ENCODE results near the gene SIAH1.

SIAH1 gene

DNA sequence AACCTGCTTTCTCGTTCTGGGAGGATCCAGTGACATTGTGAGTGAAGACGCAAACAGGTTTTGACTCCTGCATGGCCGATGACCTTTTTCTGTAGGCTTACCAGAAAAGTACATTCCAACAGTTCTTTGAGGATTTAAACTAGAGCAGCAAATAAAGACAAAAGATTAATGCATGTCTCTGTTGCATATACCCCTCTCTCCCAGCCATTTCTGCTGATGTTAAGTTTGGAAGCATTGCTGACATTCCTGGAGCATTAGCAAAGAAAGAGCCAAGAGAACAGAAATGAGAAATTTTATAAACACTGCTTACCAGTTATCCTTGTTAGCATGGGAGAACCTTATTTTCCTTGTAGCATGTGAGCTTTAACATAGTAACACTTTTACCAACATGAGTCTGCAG lies 49.3 kb downstream of the SIAH1 start:
- Histone ChIP-seq H2AFZ (ENCODE audit: low read depth, low read length, severe bottlenecking) (no peak overlapping the region), H3K36me3 (ENCODE audit: low read length) (peaks cover 3% of the 10 kb centered on the region; the same call in 1 of the 2 replicates), H3K9me2 (replicated peaks; ENCODE audit: insufficient read depth, low read length) (no peaks in the 10 kb centered on the region), H3K4me2 (ENCODE audit: low read depth, low read length, poor library complexity, severe bottlenecking) (no peak overlapping the region), H3K9me3 (ENCODE audit: insufficient read depth, low read length) (no peaks in the 10 kb centered on the region), H3K4me3 (ENCODE audit: insufficient read depth, low read length, poor library complexity, severe bottlenecking) (no peak overlapping the region), H4K20me1 (ENCODE audit: low read depth, low read length) (no peaks in the 10 kb centered on the region), H3K79me2 (ENCODE audit: insufficient read depth, low read length) (no peaks in the 10 kb centered on the region), H3K27ac (ENCODE audit: low read depth, low read length) (no peak overlapping the region), H3K9ac (ENCODE audit: low read length) (no peak overlapping the region), H3F3A (ENCODE audit: insufficient read depth) (no peaks in the 10 kb centered on the region), H3K27me3 (ENCODE audit: low read length) (no peaks in the 10 kb centered on the region)
- no peak for TF ChIP-seq EZH2phosphoT487 (conservative IDR thresholded peaks at IDR 0.05; ENCODE audit: low read length)
- TF ChIP-seq, protein P1, sequence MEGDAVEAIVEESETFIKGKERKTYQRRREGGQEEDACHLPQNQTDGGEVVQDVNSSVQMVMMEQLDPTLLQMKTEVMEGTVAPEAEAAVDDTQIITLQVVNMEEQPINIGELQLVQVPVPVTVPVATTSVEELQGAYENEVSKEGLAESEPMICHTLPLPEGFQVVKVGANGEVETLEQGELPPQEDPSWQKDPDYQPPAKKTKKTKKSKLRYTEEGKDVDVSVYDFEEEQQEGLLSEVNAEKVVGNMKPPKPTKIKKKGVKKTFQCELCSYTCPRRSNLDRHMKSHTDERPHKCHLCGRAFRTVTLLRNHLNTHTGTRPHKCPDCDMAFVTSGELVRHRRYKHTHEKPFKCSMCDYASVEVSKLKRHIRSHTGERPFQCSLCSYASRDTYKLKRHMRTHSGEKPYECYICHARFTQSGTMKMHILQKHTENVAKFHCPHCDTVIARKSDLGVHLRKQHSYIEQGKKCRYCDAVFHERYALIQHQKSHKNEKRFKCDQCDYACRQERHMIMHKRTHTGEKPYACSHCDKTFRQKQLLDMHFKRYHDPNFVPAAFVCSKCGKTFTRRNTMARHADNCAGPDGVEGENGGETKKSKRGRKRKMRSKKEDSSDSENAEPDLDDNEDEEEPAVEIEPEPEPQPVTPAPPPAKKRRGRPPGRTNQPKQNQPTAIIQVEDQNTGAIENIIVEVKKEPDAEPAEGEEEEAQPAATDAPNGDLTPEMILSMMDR (IDR thresholded peaks at IDR 0.05; ENCODE audit: insufficient read depth, low read length, poor library complexity, severe bottlenecking): no peak

DNA sequence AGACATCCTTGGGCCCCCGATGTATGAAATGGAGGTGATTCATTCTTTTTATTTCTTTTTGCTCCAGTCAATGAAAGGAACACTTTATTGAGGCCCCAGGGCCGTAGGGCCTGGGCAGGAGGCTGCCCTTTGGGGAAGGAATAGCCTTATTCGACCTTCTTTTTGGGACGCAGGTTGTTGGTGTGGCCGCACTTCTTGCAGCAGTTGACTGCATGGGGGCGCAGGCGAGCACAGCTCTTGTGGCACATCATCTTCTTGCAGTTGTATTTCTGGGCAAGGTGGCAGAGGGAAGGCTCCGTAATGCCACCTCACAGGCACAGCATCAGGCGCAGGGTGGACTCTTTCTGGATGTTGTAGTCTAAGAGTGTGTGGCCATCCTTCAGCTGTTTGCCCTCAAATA lies 50.9 kb downstream of the SIAH1 start:
- H3K4me3 ChIP-seq (ENCODE audit: insufficient read depth, low read length, poor library complexity, severe bottlenecking): no peak overlapping the region
- no peaks in the 10 kb centered on the region for H3K27me3 ChIP-seq (ENCODE audit: low read length)
- H3K27ac ChIP-seq (ENCODE audit: low read depth, low read length): no peak overlapping the region
- H3K9me2 ChIP-seq (replicated peaks; ENCODE audit: insufficient read depth, low read length): no peaks in the 10 kb centered on the region
- no peaks in the 10 kb centered on the region for H4K20me1 ChIP-seq (ENCODE audit: low read depth, low read length)
- no peak overlapping the region for H3K4me2 ChIP-seq (ENCODE audit: low read depth, low read length, poor library complexity, severe bottlenecking)
- TF ChIP-seq EZH2phosphoT487 (conservative IDR thresholded peaks at IDR 0.05; ENCODE audit: low read length): no peak
- TF ChIP-seq, protein P1 (IDR thresholded peaks at IDR 0.05; ENCODE audit: insufficient read depth, low read length, poor library complexity, severe bottlenecking): no peak
- no peaks in the 10 kb centered on the region for H3F3A ChIP-seq (ENCODE audit: insufficient read depth)
- no peak overlapping the region for H2AFZ ChIP-seq (ENCODE audit: low read depth, low read length, severe bottlenecking)
- H3K9me3 ChIP-seq (ENCODE audit: insufficient read depth, low read length): no peaks in the 10 kb centered on the region
- H3K9ac ChIP-seq (ENCODE audit: low read length): no peak overlapping the region
- H3K36me3 ChIP-seq (ENCODE audit: low read length): 0 out of 2 replicates have a peak, but pooled peaks cover 3% of the 10 kb centered on the region
- H3K79me2 ChIP-seq (ENCODE audit: insufficient read depth, low read length): no peaks in the 10 kb centered on the region

DNA sequence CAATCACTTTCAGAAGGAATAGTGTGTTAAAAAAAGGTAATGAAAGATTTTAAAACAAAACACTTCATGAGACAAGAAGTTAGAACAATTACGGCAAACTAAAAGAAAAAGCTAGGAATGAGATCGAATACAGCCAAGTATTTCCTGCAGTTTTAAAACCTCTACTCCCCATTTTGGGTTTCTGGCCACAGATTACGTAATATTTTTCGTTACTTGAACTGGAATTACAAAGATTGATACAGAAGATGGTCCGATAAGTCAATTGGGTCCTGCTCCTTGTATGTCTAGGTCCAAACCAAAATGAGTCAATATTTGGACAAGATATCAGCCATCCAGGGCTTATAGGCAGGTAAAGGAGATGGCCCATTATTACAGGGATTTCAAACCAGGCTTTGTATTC lies 52.2 kb downstream of the SIAH1 start:
- no peaks in the 10 kb centered on the region for H3K9me3 ChIP-seq (ENCODE audit: insufficient read depth, low read length)
- no peak overlapping the region for H3K9ac ChIP-seq (ENCODE audit: low read length)
- H2AFZ ChIP-seq (ENCODE audit: low read depth, low read length, severe bottlenecking): no peak overlapping the region
- no peaks in the 10 kb centered on the region for H3F3A ChIP-seq (ENCODE audit: insufficient read depth)
- no peaks in the 10 kb centered on the region for H3K79me2 ChIP-seq (ENCODE audit: insufficient read depth, low read length)
- no peak overlapping the region for H3K27ac ChIP-seq (ENCODE audit: low read depth, low read length)
- H3K4me2 ChIP-seq (ENCODE audit: low read depth, low read length, poor library complexity, severe bottlenecking): no peak overlapping the region
- TF ChIP-seq, protein P1 (IDR thresholded peaks at IDR 0.05; ENCODE audit: insufficient read depth, low read length, poor library complexity, severe bottlenecking): no peak
- no peak for TF ChIP-seq EZH2phosphoT487 (conservative IDR thresholded peaks at IDR 0.05; ENCODE audit: low read length)
- H3K9me2 ChIP-seq (replicated peaks; ENCODE audit: insufficient read depth, low read length): no peaks in the 10 kb centered on the region
- H3K36me3 ChIP-seq (ENCODE audit: low read length): 0 out of 2 replicates have a peak, but pooled peaks cover 3% of the 10 kb centered on the region
- no peaks in the 10 kb centered on the region for H3K27me3 ChIP-seq (ENCODE audit: low read length)
- no peaks in the 10 kb centered on the region for H4K20me1 ChIP-seq (ENCODE audit: low read depth, low read length)
- no peak overlapping the region for H3K4me3 ChIP-seq (ENCODE audit: insufficient read depth, low read length, poor library complexity, severe bottlenecking)
